Fibroblast of skin of right biceps (primary cell): ENCODE results near the gene ADPRS.

Experiments used
- DNase-seq: peaks from one replicate; pipeline ENCODE4 v3.0.0-alpha.2; 2013

The ADPRS gene

GRCh38 chr1:36087233-36088123, 1.2 kb upstream of the ADPRS start:
- no peak for DNase-seq

- DNase-seq = no peak
Measured at GRCh38 chr1:36088265-36088576, 471 bp upstream of the ADPRS start.

GRCh38 chr1:36089393-36090121, 865 bp downstream of the ADPRS start:
- DNase-seq = peak; percentile 31

GRCh38 chr1:36091141-36091540, 2.4 kb downstream of the ADPRS start:
- no peak for DNase-seq

- DNase-seq = no peak
Measured at GRCh38 chr1:36091698-36092097, 3.0 kb downstream of the ADPRS start.

- DNase-seq = no peak
Measured at GRCh38 chr1:36092166-36092797, 3.6 kb downstream of the ADPRS start.

- no peak for DNase-seq
Measured at GRCh38 chr1:36092798-36093185, 4.1 kb downstream of the ADPRS start.

- no peak for DNase-seq
Measured at GRCh38 chr1:36093226-36093625, 4.5 kb downstream of the ADPRS start.

- DNase-seq = no peak
Measured at GRCh38 chr1:36093929-36094328, 5.2 kb downstream of the ADPRS start.

- DNase-seq = no peak
Measured at GRCh38 chr1:36094621-36095061, 5.9 kb downstream of the ADPRS start.

GRCh38 chr1:36095760-36096405, 7.2 kb downstream of the ADPRS start:
- no peak for DNase-seq

GRCh38 chr1:36096500-36097432, 8.1 kb downstream of the ADPRS start:
- DNase-seq = peak; percentile 29

GRCh38 chr1:36097693-36098585, 9.2 kb downstream of the ADPRS start:
- DNase-seq = no peak

- no peak for DNase-seq
Measured at GRCh38 chr1:36098650-36099365, 10.1 kb downstream of the ADPRS start.

GRCh38 chr1:36099681-36100341, 11.1 kb downstream of the ADPRS start:
- peak; percentile 71 for DNase-seq

GRCh38 chr1:36100376-36100775, 11.7 kb downstream of the ADPRS start:
- no peak for DNase-seq

GRCh38 chr1:36101546-36101945, 12.9 kb downstream of the ADPRS start:
- no peak for DNase-seq

- no peak for DNase-seq
Measured at GRCh38 chr1:36106269-36106668, 17.6 kb downstream of the ADPRS start.

- DNase-seq = no peak
Measured at GRCh38 chr1:36107394-36107793, 18.7 kb downstream of the ADPRS start.

GRCh38 chr1:36108314-36108713, 19.6 kb downstream of the ADPRS start:
- DNase-seq = peak; percentile 75
